GM10248 (cell line): Measurements from ENCODE around the gene FADS6.

Experiments used
- CTCF ChIA-PET: fragments of 300-600 bp; sonication (Branson Sonifier 250); formaldehyde crosslinking; extraction: SDS; loops from one replicate; lab custom pipeline; 2021; ENCODE audit warnings: antibody characterized with exemption; lab: Yijun Ruan, JAX
- POLR2A ChIA-PET: fragments of 350-650 bp; sonication (Branson Sonifier 250); formaldehyde crosslinking; extraction: SDS; loops from one replicate; lab custom pipeline; 2020; ENCODE audit warnings: antibody characterized with exemption; lab: Yijun Ruan, JAX
- DNase-seq: peaks from one replicate; pipeline ENCODE4 v3.0.0; 2012; ENCODE audit errors: extremely low spot score
- TF ChIP-seq, protein P1 (sequence below): IDR thresholded peaks from 2 replicates; pipeline ENCODE4 v1.5.1; 2012; ENCODE audit warnings: mild to moderate bottlenecking, low read depth; ENCODE audit errors: extremely low read depth, missing control alignments, control extremely low read depth

FADS6 gene

GRCh38 chr17:74857191-74857590, 36.2 kb downstream of the FADS6 start:
- no peak for DNase-seq
- CTCF ChIA-PET = interaction anchor here (0.9 to 4.4 kb wide), 8 partner anchors 11 to 100 kb away, joined by 3 to 29 read pairs (median 8); partner anchors contain the start of genes FDXR and USH1G
- TF ChIP-seq, protein P1, sequence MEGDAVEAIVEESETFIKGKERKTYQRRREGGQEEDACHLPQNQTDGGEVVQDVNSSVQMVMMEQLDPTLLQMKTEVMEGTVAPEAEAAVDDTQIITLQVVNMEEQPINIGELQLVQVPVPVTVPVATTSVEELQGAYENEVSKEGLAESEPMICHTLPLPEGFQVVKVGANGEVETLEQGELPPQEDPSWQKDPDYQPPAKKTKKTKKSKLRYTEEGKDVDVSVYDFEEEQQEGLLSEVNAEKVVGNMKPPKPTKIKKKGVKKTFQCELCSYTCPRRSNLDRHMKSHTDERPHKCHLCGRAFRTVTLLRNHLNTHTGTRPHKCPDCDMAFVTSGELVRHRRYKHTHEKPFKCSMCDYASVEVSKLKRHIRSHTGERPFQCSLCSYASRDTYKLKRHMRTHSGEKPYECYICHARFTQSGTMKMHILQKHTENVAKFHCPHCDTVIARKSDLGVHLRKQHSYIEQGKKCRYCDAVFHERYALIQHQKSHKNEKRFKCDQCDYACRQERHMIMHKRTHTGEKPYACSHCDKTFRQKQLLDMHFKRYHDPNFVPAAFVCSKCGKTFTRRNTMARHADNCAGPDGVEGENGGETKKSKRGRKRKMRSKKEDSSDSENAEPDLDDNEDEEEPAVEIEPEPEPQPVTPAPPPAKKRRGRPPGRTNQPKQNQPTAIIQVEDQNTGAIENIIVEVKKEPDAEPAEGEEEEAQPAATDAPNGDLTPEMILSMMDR = no peak
- POLR2A ChIA-PET = no interaction called here

- POLR2A ChIA-PET = interaction anchor here (0.6 kb wide), 1 partner anchor 329 kb away, joined by 6 read pairs; no protein-coding TSS in a partner anchor
- DNase-seq = no peak
- TF ChIP-seq, protein P1 = no peak
- CTCF ChIA-PET = interaction anchor here (1.0 to 5.8 kb wide), 6 partner anchors 8 to 101 kb away, joined by 3 to 45 read pairs (median 10); no protein-coding TSS in a partner anchor
Observed at GRCh38 chr17:74856112-74856511, 37.3 kb downstream of the FADS6 start.

DNA sequence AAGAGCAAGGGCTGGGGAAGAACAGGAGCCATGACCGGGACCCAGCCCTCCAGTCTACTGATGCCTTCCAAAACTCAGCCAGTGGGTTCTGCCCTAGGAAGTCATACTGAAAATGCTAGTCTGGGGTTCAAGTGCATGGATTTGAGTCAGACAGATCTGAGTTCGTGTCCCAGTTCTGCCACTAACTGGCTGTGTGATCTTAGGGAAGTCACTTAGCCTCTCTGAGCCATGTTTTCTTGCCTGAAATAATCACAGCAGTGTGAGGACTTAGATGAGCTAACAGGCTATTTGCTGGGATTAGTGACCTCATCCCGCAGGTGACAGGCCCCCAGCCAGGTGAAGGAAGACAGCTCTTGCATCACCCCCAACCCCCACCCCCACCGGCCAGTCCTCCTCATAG, 38.1 kb downstream of the FADS6 start:
- POLR2A ChIA-PET = no interaction called here
- CTCF ChIA-PET = interaction anchor here (1.9 to 5.8 kb wide), 4 partner anchors 9 to 102 kb away, joined by 9 to 45 read pairs (median 20); no protein-coding TSS in a partner anchor

GRCh38 chr17:74854792-74855191, 38.6 kb downstream of the FADS6 start:
- ChIA-PET POLR2A (no interaction called here), CTCF (interaction anchor here (4.4 to 5.8 kb wide), 2 partner anchors 9 to 64 kb away, joined by 29 to 45 read pairs; no protein-coding TSS in a partner anchor)
- TF ChIP-seq, protein P1 = no peak
- no peak for DNase-seq

More for the DNA sequence above, 38.1 kb downstream of the FADS6 start:
- no peak for DNase-seq
- TF ChIP-seq, protein P1 = no peak

DNA sequence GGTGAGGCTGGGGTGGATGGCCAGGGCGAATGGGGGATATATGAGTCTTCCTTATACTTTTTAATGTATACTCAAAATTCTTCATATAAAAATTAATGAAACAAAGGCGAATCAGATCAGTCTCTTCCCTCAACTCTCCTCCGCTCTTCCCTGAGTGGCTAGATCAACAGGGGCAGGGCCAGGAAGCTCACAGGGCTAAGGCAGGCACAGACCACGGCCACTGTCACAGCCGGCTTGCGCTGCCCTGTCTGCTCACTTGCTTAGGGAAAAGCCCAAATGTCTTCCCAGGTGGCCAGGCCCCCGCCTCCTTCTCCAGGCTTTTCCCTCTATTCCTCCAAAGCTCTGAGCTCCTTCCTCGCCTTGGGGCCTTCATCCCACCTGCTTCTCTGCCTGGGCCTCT, 39.8 kb downstream of the FADS6 start:
- ChIA-PET CTCF (interaction anchor here (5.8 kb wide), 1 partner anchor 10 kb away, joined by 45 read pairs; no protein-coding TSS in a partner anchor), POLR2A (no interaction called here)
- TF ChIP-seq, protein P1 = no peak
- DNase-seq = no peak

GRCh38 chr17:74853048-74853397, 40.4 kb downstream of the FADS6 start:
- TF ChIP-seq, protein P1 = no peak
- ChIA-PET CTCF (interaction anchor here (5.8 kb wide), 1 partner anchor 11 kb away, joined by 45 read pairs; no protein-coding TSS in a partner anchor), POLR2A (interaction anchor here (0.6 kb wide), 1 partner anchor 106 kb away, joined by 11 read pairs; no protein-coding TSS in a partner anchor)
- no peak for DNase-seq
